HPDE6-E6E7 (cell line): Measurements from ENCODE around the gene ARID5B.

ENCODE experiments used
- DNase-seq: peaks from one replicate; pipeline ENCODE4 v3.0.0; 2011; ENCODE audit warnings: missing footprints; ENCODE audit errors: extremely low spot score

Gene ARID5B

GRCh38 chr10:61883371-61884025 is 18.0 kb upstream of the ARID5B start:
- DNase-seq = no peak

- DNase-seq = no peak
Observed at GRCh38 chr10:61887772-61888171, 13.7 kb upstream of the ARID5B start.

- DNase-seq = no peak
Observed at GRCh38 chr10:61888744-61889143, 12.8 kb upstream of the ARID5B start.

- no peak for DNase-seq
Observed at GRCh38 chr10:61890430-61890829, 11.1 kb upstream of the ARID5B start.

GRCh38 chr10:61890881-61891409 is 10.6 kb upstream of the ARID5B start:
- no peak for DNase-seq

- DNase-seq = no peak
Observed at GRCh38 chr10:61891906-61892585, 9.5 kb upstream of the ARID5B start.

- DNase-seq = no peak
Observed at GRCh38 chr10:61892961-61893360, 8.5 kb upstream of the ARID5B start.

- DNase-seq = no peak
Observed at GRCh38 chr10:61894133-61894532, 7.4 kb upstream of the ARID5B start.

- DNase-seq = no peak
Observed at GRCh38 chr10:61895898-61896600, 5.5 kb upstream of the ARID5B start.

- DNase-seq = no peak
Observed at GRCh38 chr10:61896854-61897661, 4.4 kb upstream of the ARID5B start.

- DNase-seq = no peak
Observed at GRCh38 chr10:61897671-61898434, 3.6 kb upstream of the ARID5B start.

GRCh38 chr10:61898435-61898778 is 3.1 kb upstream of the ARID5B start:
- no peak for DNase-seq

- DNase-seq = peak; percentile 51
Observed at GRCh38 chr10:61899069-61899531, 2.4 kb upstream of the ARID5B start.

GRCh38 chr10:61899663-61899996 is 1.9 kb upstream of the ARID5B start:
- DNase-seq = no peak

- peak; percentile 23 for DNase-seq
Observed at GRCh38 chr10:61899997-61900828, 1.3 kb upstream of the ARID5B start.

GRCh38 chr10:61901829-61902444 is 438 bp downstream of the ARID5B start:
- peak; percentile 11 for DNase-seq

- DNase-seq = peak; percentile 45
Observed at GRCh38 chr10:61902445-61903220, 1.1 kb downstream of the ARID5B start.

GRCh38 chr10:61903221-61903927 is 1.9 kb downstream of the ARID5B start:
- peak; percentile 34 for DNase-seq
